NCI-H2107 (cell line): Measurements from ENCODE around the gene USP13.
"Not testable (repeated sequence)": the region's sequence is repeated elsewhere in the genome, so short reads cannot be mapped to it uniquely, and the experiment has no call there.

Experiments
- DNase-seq: peaks from one replicate; lab custom pipeline; 2025; lab: John Stamatoyannopoulos, UW

Gene USP13

GRCh38 chr3:179652447-179653095 lies at the start of gene USP13:
TSS of gene USP13 (plus strand) at chr3:179653040. CDS start at chr3:179653226, 186 bp downstream.
- DNase-seq = no peak

GRCh38 chr3:179603321-179603720 lies 49.5 kb upstream of the USP13 start:
- no peak for DNase-seq

GRCh38 chr3:179603831-179604230 lies 49.0 kb upstream of the USP13 start:
- DNase-seq = no peak

GRCh38 chr3:179604321-179605078 lies 48.3 kb upstream of the USP13 start, which contains the start of the genes MRPL47 and NDUFB5:
TSS of gene MRPL47 (minus strand) at chr3:179604638. CDS start at chr3:179604624, 14 bp downstream.
TSS of gene NDUFB5 (plus strand) at chr3:179604794. CDS start at chr3:179604816, 22 bp downstream.
- peak; percentile 100 for DNase-seq

- no peak for DNase-seq
Observed at GRCh38 chr3:179606534-179607085, 46.2 kb upstream of the USP13 start.

GRCh38 chr3:179608931-179609720 lies 43.7 kb upstream of the USP13 start:
- DNase-seq = no peak

GRCh38 chr3:179610066-179610465 lies 42.8 kb upstream of the USP13 start:
- no peak for DNase-seq

- DNase-seq = no peak
Observed at GRCh38 chr3:179613807-179614206, 39.0 kb upstream of the USP13 start.

- DNase-seq = no peak
Observed at GRCh38 chr3:179615458-179616173, 37.2 kb upstream of the USP13 start.

- DNase-seq = no peak
Observed at GRCh38 chr3:179622023-179622422, 30.8 kb upstream of the USP13 start.

GRCh38 chr3:179624451-179624850 lies 28.4 kb upstream of the USP13 start:
- no peak for DNase-seq

GRCh38 chr3:179630753-179631451 lies 21.9 kb upstream of the USP13 start:
- DNase-seq = no peak

- no peak for DNase-seq
Observed at GRCh38 chr3:179640469-179640868, 12.4 kb upstream of the USP13 start.

GRCh38 chr3:179642871-179643270 lies 10.0 kb upstream of the USP13 start:
- no peak for DNase-seq

- DNase-seq = not testable (repeated sequence)
Observed at GRCh38 chr3:179643837-179644236, 9.0 kb upstream of the USP13 start.

GRCh38 chr3:179646177-179646576 lies 6.7 kb upstream of the USP13 start:
- no peak for DNase-seq

GRCh38 chr3:179651687-179652446 lies 973 bp upstream of the USP13 start:
- no peak for DNase-seq

- DNase-seq = peak; percentile 70
Observed at GRCh38 chr3:179653096-179653797, 407 bp downstream of the USP13 start.

- DNase-seq = no peak
Observed at GRCh38 chr3:179655236-179655635, 2.4 kb downstream of the USP13 start.
